GM19193 (cell line): ENCODE data around the gene SYPL1.

Experiments
- POLR2A ChIP-seq: IDR thresholded peaks from 4 replicates; pipeline ENCODE4 v1.6.1; 2011; ENCODE audit not compliant: insufficient read depth, insufficient read length; ENCODE audit errors: extremely low read depth

The SYPL1 gene

DNA sequence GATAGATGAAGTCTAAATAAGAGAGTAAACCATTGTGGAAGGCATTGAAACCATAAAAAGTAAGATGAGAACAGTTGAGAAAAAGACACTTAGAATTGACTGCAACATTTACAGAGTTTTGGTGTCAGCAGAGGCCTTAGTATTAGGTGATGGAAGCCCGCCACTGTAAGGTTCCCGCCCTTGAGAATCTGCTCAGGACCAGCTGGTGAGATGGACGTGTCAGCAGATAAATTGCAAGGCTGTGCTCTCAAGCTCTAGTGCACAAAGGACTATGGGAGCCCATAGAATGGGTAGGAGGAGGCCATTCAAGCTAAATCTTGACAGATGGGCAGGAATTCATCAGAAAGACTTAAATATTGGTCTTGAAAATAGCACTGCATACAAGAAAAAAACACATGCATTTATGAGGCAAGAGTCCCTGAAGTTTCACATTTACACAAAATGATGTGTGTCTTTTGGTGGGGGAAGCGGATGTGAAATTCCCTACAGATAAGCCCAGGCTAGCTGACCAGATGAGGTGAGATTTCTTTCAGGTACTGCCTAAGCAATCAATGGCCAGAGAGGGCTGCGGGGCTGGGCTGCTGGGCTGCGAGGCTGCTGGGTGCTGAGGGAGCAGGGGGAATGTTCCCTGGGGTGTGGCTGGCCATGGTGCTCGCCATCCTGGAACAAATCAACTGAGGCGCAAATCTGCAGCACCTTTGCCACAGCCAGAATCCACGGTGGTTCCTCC, 42.5 kb downstream of the SYPL1 start:
- no peak for TF ChIP-seq POLR2A

DNA sequence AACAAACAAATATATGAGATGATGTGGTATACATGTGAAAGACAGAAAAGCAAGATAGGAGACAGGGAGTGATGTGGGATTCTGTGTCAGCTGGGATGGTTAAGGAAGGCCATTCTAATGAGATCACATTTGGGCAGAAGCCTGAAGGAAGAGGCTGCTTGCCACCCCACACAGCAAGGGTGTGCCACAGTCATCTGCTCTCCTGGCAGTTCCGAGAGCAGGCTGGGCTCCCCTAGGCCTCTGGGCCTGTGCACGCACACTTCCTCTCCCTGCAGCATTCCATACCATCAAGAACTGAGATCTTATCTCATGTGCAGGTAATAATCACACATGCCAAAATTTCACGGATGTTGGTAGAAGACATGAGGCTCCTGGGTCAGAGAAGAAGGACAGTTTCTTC, 43.1 kb downstream of the SYPL1 start:
- no peak for TF ChIP-seq POLR2A

DNA sequence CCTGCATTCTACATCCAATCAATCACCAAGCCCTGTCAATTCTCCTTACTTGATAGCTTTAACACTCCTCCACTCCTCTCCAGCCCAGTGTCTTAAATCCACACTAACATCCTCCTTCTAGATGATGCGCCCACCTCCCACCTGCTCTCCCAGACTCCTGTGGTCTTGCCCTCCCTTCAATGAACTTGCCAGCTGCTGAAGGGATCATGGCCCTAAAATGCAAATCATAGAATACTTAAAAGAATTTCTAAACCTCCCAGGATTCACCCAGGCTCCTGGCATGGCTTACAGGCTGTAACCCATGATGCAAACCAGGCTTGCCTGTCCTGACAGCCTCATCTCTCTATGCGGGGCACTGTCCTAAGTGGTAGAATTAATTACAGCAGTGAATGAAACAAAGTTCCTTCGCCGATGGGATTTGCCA, 43.6 kb downstream of the SYPL1 start:
- TF ChIP-seq POLR2A, result no peak

DNA sequence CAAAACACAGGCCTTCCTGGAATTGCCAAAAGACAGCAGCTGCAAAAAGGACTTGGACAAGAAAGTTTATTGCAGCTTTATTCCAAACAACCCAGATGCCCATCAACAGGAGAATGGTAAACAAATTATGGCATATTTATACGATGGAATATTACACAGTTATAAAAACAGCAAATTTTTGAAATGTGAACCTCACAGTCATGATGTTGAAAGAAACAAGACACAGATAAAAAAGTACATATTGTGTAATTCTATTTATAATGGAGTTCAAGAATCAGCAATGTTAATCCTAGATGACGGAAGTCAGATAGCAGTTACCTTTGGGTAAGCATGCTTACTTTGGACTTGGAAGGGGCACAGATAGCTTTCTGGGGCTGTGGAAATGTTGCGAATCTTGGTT, 44.4 kb downstream of the SYPL1 start:
- TF ChIP-seq POLR2A, result no peak

DNA sequence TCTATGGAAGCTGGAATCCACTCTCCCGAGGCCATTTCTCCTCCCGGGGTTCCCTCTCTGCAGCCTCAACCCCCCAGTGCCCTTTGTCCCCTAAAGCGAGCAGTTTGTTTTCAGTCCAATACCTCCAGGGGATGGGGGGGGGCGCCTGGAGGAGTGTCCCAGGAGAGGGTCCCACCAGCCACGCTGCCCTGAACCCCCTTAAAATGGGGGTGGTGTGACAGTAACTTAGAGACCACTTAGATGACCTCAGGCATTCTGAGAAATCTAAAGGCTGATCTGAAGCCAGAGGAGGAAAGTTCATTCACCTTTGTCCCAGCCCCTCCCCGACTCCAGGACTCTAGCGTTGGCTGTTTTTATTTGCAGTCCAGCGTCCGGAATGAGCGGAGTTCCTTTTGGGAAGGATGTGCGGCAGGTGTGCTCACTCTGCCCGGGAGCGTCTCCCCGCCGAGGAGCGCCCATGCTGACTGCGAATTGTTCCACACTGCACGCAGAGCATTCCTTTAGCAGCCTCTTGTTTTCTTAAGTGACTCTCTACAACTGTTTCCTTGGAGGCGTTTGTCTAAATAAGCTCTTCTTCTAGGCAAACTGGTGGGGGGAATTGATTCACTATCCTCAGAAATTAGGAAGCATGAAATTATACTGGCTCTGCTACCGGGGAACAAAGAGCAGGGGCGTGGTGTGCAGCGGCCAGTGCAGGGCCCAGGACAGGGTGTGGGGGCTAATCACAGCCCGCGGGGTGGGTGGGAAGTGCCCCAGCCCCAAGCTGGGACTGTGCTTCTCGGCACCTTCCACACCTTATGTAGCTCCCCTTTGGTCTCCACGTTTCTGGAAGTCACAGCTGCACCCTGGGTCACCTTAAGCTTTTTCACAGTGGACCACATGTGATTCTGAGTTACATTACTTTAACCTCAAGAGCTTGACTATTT, 46.3 kb downstream of the SYPL1 start:
- TF ChIP-seq POLR2A, result no peak

DNA sequence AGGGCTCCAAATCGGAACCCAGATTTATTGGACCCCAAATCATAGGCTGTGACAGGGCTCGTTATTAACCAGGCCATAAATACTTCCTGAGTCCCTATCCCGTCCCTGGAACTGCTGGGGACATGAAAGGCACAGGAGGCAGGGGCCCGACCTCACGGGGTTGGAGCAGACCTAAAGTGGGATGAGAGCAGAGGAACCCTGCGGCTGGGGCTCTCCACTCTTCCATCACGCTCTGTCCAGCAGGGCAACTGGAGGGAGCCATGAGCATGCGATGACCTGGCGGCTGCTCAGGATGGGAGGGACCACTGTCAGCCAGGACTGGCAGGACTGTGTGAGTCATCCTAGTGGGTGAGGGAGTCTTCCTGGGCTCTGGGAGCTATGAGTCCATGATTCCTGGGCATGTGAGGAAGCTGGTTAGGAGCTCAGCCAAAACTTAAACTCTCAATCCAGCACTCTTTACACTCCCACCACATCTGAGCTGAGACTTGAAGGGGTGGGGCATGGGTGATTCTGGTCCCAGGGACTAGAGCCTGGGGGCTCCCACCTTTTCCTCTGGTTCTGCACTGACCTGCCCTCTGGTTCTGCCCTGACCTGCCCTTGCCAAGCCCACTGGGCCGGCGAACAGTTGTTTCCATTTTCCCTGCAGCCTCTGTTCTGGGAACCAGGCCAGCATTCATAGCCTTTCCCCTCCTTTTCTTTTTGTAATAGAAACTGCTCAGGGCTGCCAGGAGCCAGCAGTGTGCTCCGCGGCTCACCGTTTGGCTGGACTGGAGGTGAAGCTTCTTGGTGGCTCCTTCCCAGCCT, 47.1 kb downstream of the SYPL1 start:
- no peak for TF ChIP-seq POLR2A

DNA sequence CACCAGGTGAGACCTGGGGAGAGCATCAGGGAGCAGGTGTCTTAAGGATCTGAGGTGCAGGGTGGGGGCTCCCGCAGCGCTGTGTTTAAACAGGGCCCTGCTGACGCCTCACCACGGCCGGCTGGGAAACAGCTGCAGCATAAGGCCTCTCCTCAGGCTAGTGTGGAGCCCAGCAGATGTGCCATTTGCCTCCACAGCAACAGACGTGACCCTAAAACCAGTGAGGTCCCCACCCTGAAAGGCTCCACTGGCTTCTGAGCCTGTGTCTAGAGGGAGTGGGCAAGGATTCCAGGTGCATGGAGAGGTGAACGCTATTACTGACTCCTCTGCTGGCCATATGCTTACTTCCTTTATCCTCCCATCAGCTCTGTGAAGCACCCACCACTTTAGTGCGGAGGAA, 47.8 kb downstream of the SYPL1 start:
- no peak for TF ChIP-seq POLR2A

DNA sequence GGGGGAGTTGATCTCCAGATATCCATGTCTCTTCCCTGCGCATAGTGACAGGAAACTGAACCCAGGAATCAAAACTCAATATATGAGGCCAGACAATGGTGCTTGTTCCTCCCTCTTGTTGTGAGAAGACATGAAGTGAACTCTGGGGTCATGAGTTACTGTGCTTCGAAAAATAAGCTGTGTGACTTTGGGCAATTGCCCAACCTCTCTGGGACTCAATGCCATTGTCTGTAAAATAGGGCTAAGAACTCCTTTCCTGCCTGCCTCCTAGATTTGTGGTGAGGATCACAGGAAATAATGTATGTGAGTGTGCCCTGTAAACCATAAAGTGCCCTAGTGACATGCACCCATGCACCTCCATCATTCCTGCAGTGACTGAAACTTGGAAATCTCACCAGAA, 48.4 kb downstream of the SYPL1 start:
- TF ChIP-seq POLR2A, result no peak

DNA sequence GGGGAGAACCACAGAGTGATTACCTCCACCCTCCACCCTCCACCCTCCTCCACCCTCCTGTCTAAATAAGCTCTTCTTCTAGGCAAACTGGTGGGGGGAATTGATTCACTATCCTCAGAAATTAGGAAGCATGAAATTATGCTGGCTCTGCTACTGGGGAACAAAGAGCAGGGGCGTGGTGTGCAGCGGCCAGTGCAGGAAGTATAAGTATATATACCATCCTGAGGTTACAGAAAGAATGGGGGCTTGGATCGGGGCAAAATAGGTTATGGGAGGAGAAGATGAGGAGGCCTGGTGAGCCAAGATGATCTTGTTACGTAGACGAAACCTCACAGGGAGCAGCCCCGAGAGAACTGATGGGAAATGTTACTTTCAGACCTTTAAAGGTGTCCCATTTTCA, 49.1 kb downstream of the SYPL1 start:
- no peak for TF ChIP-seq POLR2A

DNA sequence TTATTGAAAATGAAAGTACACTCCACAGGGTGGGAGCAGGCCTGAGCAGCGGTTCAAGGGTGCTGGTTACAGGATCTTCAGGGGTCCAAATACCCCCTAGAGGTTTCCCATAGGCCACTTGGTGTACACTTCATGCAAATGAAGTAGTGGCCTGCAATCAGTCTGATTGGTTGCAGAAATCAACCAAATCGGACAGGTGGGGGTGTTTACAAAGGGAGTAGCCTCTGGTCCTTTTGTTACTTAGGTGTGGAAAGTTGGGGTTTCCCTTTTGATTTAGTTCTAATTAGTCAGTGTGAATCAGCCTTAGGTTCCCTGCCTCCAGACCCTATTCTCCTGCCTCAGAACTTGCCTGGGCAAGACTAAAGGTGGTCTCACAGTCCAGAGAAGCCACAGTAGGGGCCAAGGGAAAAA, 49.6 kb downstream of the SYPL1 start:
- no peak for TF ChIP-seq POLR2A

DNA sequence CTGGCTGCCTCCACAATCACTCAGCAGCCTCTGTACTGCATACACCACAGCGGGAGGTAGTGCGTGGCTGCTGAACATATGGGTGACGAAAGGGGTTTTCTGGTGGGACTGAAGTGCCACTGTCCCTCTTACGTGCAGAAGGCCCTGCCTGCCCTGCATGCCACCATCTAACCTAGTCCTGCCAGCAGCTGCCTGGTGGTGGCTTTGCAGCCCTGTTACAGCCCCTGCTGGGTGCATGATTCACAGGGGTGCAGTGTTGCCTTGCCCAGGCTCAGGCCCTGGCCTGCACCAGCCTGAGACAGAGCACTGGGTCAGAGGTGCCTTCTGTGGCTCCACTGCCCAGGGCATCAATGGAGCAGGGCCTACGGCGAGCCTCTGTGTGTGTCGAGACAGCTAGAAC, 50.1 kb downstream of the SYPL1 start:
- no peak for TF ChIP-seq POLR2A

DNA sequence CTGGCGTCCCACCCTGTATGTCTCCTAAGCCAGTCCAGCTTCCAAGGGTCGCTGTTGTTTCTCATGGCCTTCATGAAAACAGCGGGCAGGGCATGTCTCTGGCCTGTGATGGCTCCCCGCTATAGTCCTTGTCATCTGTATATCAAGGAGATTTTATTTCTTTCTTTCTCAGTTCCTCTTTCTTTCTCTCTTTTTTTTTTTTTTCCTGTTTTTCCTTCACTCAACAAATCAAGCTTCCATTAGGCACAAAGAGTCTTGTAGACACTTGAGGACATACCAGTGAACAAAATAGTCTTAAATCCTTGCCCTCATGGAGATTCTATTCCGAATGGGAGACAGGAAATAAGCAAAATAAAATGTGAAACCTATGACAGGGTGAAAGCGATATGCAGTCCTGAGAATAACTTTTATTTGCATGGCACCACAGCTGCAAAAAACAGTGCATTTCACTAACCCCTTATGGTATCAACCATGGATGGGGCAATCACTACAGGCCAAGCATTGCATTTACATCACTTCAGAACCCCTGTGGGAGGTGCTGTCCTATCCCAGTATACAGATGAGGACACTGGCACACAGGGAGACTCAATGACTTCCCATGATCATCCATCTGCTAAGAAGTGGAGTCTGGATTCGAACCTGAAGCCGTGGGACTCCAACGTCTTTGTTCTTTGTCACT, 50.7 kb downstream of the SYPL1 start:
- no peak for TF ChIP-seq POLR2A

DNA sequence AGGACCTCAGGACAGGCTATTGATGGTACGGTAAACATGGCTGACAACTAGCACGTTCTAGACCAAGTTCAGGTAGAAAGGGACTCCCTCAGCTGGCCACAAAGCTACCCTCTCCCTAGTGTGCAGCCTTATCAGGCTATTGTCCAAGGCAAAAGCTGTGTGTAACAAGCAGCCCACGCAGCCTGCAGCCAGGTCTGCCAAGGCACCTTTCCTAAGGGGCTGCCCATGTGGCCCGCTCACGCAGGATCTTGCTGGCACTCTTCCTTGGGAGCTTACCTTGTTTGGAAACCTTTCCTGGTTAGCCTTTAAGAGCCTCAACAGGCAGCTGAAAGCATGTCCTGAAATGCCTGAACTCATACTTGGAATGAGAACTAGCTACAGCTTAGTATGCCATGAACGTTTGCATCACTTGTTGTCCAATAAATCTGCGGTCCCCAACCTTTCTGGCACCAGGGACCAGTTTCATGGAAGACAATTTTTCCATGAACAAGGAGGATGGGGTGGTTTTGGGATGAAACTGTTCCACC, 51.7 kb downstream of the SYPL1 start:
- TF ChIP-seq POLR2A, result no peak

DNA sequence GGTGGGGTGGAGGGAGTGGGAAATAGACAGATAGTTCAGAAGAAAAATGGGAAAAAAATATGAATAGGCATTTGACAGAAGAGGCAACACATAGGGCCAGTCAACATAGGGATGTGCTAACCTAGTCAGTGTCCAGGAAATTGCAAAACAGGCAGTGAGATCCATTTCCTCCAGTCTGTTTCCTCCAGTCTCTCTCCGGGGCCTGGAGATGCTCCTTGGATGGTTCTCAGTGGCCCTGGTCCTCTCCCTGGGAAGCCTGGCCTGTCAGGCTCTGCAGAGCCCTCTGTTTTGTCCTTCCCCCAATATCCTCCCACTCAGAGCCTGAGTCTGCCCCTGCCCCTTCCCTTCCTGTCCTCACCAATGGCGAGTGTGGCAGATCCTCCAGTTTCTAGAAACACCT, 52.6 kb downstream of the SYPL1 start:
- peak; percentile 17 for TF ChIP-seq POLR2A
